Esophagus muscularis mucosa (tissue), 3 donors: ENCODE measurements around the gene AFG1L.

Experiments used
- CTCF ChIP-seq, 3 experiments: fragments of 200-600 bp in 2 of 3; fragments of 450-650 bp in 1 of 3; sonication (generic) in 2 of 3; IDR thresholded peaks; one replicate each; pipeline ENCODE4 v1.5.1; 2017 to 2019; ENCODE audit warnings: antibody characterized with exemption in 3 of 3, mild to moderate bottlenecking in 2 of 3, moderate library complexity in 1 of 3
- POLR2AphosphoS5 ChIP-seq, 2 donors: sonication (generic); formaldehyde crosslinking; IDR thresholded peaks; one replicate each; pipeline ENCODE4 v1.6.1; 2017; ENCODE audit warnings: antibody characterized with exemption in 2 of 2

DNA sequence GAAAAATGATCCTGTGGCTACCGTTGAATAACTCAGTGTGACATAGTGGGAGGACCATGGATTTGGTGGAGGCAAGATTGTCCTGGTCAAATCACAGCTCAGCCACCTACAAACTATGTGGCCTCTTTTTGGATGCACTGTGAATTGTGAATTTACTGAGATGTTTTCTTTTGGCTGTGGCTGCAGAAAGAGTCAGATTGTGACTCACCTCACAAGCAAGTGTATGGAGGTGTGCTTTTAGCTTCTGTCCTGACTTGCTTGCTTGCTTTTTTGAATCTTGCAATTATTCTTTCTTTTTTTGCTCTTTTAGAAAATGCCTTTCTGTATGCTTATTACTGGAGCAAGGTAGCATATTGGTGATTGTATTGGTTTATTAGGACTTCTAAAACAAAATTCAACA is 143.0 kb downstream of the AFG1L start:
- TF ChIP-seq CTCF (IDR thresholded peaks at IDR 0.05) (no peak), POLR2AphosphoS5 (IDR thresholded peaks at IDR 0.05) (no peak)
